ENCODE results near the gene FAM50B.

- no peak for TF ChIP-seq CTCF (IDR thresholded peaks at IDR 0.05)
- no peak for TF ChIP-seq EZH2 (IDR thresholded peaks at IDR 0.05; ENCODE audit: borderline replicate concordance, insufficient read depth, low read depth, low read length, poor library complexity, severe bottlenecking)
Measured at GRCh38 chr6:3843379-3844096, 5.6 kb upstream of the FAM50B start.

All from B cell (primary cell).